ENCODE results near the gene WDR4. TPM values are rescaled to one million over a fixed set of nuclear protein-coding genes. Genes with fewer than 3 reads are reported as not detected.

WDR4 gene
- total RNA-seq, 1 experiment from 2014 or later = 17.6 TPM

DNA sequence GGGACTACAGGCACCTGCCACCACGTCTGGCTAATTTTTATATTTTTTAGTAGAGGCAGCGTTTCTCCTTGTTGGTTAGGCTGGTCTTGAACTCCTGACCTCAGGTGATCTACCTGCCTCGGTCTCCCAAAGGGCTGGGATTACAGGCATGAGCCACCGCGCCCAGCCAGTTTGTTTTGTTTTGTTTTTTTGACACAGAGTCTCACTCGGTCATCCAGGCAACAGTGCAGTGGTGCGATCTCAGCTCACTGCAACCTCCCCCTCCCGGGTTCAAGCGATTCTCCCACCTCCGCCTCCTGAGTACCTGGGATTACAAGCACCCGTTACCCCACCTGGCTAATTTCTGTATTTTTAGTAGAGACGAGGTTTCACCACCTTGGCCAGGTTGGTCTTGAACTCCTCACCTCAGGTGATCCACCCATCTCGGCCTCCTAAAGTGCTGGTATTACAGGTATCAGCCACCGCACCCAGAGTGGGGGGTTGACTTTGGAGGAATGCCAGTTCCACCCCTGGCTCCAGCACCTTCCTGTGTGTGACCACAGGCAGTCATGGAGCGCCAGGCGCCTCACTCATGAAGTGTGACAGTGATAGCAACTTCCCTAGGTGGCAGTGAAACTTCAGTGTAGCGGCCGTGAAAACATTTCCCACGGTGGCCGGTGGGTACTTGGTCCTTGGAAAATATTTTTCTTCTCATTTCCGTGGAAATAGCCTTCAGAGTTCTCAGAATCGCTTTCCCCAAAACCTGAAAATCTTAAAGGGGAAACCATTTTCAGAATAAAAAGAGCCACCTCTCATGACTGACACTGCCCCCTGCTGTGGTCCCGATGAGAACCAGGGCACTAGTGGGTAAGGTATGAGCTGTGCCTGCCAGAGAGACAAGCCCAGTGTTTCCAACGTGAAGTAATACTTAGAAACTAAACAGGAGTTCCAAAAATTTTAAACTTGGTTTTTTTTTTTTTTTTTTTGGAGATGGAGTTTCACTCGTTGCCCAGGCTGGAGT, 48.6 kb downstream of the WDR4 start:
- Histone ChIP-seq H4K20me1 (ENCODE audit: insufficient read depth) (no peaks in the 10 kb centered on the region), H3K9me3 (ENCODE audit: insufficient read depth, low read depth) (no peaks in the 10 kb centered on the region), H2AFZ (no peak overlapping the region), H3K4me3 (no peak overlapping the region), H3K79me2 (ENCODE audit: low read depth) (no peaks in the 10 kb centered on the region), H3K9me2 (ENCODE audit: insufficient read depth) (no peaks in the 10 kb centered on the region), H3K4me1 (replicated peaks; ENCODE audit: insufficient read depth) (no peaks in the 10 kb centered on the region), H3K36me3 (ENCODE audit: low read depth) (no peaks in the 10 kb centered on the region), H3K4me2 (no peak overlapping the region), H3F3A (ENCODE audit: insufficient read depth, low read depth) (no peaks in the 10 kb centered on the region; the same call in 1 of the 2 replicates), H3K27ac (no peak overlapping the region), H3K27me3 (ENCODE audit: insufficient read depth, low read depth) (no peaks in the 10 kb centered on the region)
- no peak for DNase-seq
- POLR2A ChIA-PET (ENCODE audit: unreplicated experiment) = no interaction called here
- BruUV-seq (replicated peaks) = no TSS peak
- intact Hi-C loops (cut with micrococcal nuclease; ENCODE audit: unreplicated experiment) = no loop called here
- TF ChIP-seq EZH2 (IDR thresholded peaks at IDR 0.05; ENCODE audit: low read depth) = no peak
- TF ChIP-seq, protein P1, sequence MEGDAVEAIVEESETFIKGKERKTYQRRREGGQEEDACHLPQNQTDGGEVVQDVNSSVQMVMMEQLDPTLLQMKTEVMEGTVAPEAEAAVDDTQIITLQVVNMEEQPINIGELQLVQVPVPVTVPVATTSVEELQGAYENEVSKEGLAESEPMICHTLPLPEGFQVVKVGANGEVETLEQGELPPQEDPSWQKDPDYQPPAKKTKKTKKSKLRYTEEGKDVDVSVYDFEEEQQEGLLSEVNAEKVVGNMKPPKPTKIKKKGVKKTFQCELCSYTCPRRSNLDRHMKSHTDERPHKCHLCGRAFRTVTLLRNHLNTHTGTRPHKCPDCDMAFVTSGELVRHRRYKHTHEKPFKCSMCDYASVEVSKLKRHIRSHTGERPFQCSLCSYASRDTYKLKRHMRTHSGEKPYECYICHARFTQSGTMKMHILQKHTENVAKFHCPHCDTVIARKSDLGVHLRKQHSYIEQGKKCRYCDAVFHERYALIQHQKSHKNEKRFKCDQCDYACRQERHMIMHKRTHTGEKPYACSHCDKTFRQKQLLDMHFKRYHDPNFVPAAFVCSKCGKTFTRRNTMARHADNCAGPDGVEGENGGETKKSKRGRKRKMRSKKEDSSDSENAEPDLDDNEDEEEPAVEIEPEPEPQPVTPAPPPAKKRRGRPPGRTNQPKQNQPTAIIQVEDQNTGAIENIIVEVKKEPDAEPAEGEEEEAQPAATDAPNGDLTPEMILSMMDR (conservative IDR thresholded peaks at IDR 0.05) = no peak
- CTCF ChIA-PET = no interaction called here

DNA sequence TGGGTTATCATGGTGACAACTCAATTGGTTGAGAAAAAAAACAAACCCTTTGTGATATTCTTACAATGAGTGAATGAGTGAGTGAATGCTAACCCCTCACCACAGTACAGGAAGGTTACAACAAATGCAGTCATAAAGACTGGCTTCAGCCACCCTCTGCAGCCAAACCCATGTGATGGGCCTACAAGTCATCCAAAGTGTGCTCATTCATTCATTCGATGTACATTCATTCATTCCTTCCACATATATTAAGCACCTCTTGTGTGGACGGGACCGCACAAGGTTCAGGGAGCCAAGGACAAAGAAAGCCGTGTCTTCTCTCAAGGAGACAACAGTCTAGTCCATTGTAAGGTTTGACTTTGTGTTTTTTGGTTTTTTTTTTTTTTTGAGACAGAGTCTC, 49.4 kb downstream of the WDR4 start:
- Histone ChIP-seq H3F3A (ENCODE audit: insufficient read depth, low read depth) (no peaks in the 10 kb centered on the region; the same call in 1 of the 2 replicates), H4K20me1 (ENCODE audit: insufficient read depth) (no peaks in the 10 kb centered on the region), H3K79me2 (ENCODE audit: low read depth) (no peaks in the 10 kb centered on the region), H3K4me1 (replicated peaks; ENCODE audit: insufficient read depth) (no peaks in the 10 kb centered on the region), H3K27me3 (ENCODE audit: insufficient read depth, low read depth) (no peaks in the 10 kb centered on the region), H3K36me3 (ENCODE audit: low read depth) (no peaks in the 10 kb centered on the region), H3K4me3 (no peak overlapping the region), H2AFZ (no peak overlapping the region), H3K9me3 (ENCODE audit: insufficient read depth, low read depth) (no peaks in the 10 kb centered on the region), H3K4me2 (no peak overlapping the region), H3K27ac (no peak overlapping the region), H3K9me2 (ENCODE audit: insufficient read depth) (no peaks in the 10 kb centered on the region)
- BruUV-seq (replicated peaks) = no TSS peak
- intact Hi-C loops (cut with micrococcal nuclease; ENCODE audit: unreplicated experiment) = no loop called here
- DNase-seq = no peak
- POLR2A ChIA-PET (ENCODE audit: unreplicated experiment) = no interaction called here
- TF ChIP-seq, protein P1 (conservative IDR thresholded peaks at IDR 0.05) = no peak
- no peak for TF ChIP-seq EZH2 (IDR thresholded peaks at IDR 0.05; ENCODE audit: low read depth)
- CTCF ChIA-PET = no interaction called here

DNA sequence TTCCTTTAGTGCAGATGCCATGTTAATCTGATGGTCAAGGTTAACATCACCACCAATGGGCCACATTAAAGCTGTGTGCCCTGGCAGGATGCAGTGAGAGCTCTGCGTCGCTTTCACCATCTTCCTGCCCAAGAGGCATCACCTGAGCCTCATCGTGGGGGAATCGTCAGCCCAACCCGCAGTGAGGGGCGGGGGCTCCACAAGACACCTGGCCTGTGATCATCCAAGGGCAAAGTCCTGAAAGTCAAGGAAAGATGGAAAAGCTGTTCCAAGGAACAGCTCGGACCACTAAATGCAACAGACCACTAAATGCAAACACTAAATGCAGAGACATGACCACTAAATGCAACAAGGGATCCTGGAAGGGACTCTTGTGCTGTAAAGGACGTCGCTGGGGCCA, 49.9 kb downstream of the WDR4 start:
- Histone ChIP-seq H3K4me2 (no peak overlapping the region), H3K27me3 (ENCODE audit: insufficient read depth, low read depth) (no peaks in the 10 kb centered on the region), H3K79me2 (ENCODE audit: low read depth) (no peaks in the 10 kb centered on the region), H4K20me1 (ENCODE audit: insufficient read depth) (no peaks in the 10 kb centered on the region), H3F3A (ENCODE audit: insufficient read depth, low read depth) (no peaks in the 10 kb centered on the region; the same call in 1 of the 2 replicates), H2AFZ (no peak overlapping the region), H3K4me1 (replicated peaks; ENCODE audit: insufficient read depth) (no peaks in the 10 kb centered on the region), H3K36me3 (ENCODE audit: low read depth) (no peaks in the 10 kb centered on the region), H3K4me3 (no peak overlapping the region), H3K9me2 (ENCODE audit: insufficient read depth) (no peaks in the 10 kb centered on the region), H3K27ac (no peak overlapping the region), H3K9me3 (ENCODE audit: insufficient read depth, low read depth) (no peaks in the 10 kb centered on the region)
- TF ChIP-seq, protein P1 (conservative IDR thresholded peaks at IDR 0.05) = no peak
- TF ChIP-seq EZH2 (IDR thresholded peaks at IDR 0.05; ENCODE audit: low read depth) = no peak
- no peak for DNase-seq
- CTCF ChIA-PET = no interaction called here
- intact Hi-C loops (cut with micrococcal nuclease; ENCODE audit: unreplicated experiment) = no loop called here
- BruUV-seq (replicated peaks) = no TSS peak
- POLR2A ChIA-PET (ENCODE audit: unreplicated experiment) = no interaction called here
